SHP77 treated with DMSO at 0.1 percent for 48 hours (cell line): ENCODE results near the gene FGFBP2.

Experiments
- DNase-seq: peaks from one replicate; lab custom pipeline; 2025; lab: John Stamatoyannopoulos, UW

The FGFBP2 gene

DNA sequence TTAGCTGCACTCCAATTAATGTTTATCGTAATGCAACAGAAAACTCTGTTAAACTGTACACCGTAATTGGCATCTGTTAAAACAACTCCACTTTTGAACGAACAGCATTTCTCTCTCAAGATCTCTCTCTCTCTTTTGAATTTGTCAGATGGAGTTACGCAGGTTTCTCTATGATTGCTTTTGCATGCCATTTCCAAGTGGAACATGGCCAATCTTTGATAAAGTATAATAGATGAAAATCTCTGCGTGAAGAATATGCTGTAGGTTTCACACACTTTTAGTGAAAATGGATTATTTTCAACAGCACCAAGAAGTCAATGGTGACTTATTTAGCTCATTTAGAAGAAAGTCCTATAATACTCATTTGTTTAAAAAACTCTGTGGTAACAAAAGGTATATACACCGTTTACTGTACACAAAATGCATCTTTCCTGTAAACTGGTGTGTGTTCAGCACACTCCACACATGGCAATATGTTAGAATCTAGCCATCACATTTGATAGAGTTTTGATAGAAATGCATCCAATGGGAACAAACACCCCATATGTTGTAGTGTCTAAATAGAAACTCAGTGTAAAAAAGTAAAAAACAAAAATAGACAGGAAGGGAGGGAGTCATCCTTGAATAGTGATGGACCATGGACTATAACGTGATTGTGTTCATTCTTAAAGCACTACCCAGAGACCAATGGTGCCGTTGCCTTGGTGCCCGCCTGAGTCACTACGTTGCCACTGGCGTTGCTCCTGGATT lies 5.8 kb upstream of the FGFBP2 start:
- no peak for DNase-seq

GRCh38 chr4:15965325-15965724 lies 2.4 kb upstream of the FGFBP2 start:
- DNase-seq, result no peak

DNA sequence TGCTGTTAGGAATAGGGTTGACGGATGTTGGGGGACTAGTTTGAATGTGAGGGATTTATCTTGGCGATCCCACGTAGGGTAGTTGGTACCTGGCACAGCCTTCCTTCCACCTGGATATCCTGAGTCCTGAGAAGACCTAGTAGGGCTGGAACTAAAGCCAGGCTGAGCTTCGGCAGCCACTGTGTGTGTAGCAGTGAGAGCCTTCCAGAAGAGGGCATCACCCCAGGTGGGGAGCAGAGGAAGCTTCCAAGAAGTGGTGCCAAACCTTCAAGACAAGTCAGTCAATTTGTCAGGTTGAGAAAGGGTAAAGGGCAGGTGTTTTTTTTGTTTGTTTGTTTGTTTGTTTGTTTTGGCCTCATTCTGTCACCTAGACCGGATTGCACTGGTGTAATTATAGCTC lies 1.2 kb upstream of the FGFBP2 start:
- no peak for DNase-seq

DNA sequence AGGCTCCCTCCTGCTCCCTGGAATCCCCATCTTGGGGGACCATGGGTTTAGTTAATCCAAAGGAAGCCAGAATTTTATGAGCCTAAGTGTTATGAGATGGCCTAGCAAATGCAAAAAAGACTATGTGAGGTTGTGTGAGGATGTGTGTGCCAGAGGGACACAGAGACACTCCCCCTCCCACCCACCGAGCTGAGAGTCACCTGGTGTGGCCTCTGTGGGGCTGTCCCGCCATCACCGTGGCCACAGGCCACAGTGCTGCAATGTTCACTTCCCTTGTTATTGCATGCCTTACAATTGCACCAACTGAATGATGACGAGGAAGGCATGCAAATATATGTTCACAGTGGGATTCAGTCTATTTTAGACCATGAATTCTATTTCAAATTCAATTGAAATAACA lies 601 bp upstream of the FGFBP2 start:
- DNase-seq, result no peak

- no peak for DNase-seq
Observed at GRCh38 chr4:15961781-15962510, 1.0 kb downstream of the FGFBP2 start.

- DNase-seq, result no peak
Observed at GRCh38 chr4:15958562-15958961, 4.4 kb downstream of the FGFBP2 start.

- peak; percentile 3 for DNase-seq
Observed at GRCh38 chr4:15956179-15956850, 6.7 kb downstream of the FGFBP2 start.

DNA sequence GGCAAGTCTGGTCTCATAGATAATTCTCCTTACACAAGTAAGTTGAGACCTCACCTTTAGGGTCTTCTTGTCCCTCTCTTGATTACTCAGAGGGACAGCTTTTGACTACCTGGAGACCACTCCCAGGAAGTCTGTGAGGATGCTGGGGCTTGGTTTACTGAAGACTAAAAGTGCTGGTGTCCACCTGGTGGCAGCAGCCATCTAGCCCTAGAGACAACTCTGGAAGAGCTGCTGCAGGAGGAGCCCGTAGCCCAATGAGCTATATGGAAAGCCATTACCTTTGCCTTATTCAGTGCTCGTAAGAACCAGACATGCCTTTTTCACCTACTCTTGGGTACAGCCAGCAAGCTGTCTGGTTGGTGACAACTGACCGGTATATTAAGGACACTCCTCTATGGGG lies 7.3 kb downstream of the FGFBP2 start:
- DNase-seq, result no peak

- DNase-seq, result no peak
Observed at GRCh38 chr4:15953625-15954024, 9.3 kb downstream of the FGFBP2 start.

DNA sequence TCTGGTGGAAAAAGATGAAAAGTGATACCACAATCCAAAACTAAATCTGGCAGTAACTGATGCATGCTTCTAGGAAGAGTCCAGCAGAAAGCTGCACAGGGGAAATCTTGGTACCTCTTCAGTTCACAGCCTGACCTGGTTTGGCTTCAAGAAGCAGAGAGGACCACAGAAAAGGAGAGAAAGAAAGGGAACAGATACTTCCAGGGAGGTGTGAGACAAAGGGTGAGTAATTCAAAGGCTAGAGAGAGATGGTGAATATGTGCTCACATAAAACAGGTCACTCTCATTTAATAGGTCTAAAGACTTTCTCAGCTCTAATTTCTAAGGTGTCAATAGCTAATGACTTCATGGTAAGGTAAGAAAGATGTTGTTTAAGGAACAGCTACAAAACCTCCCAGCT lies 11.2 kb downstream of the FGFBP2 start:
- DNase-seq, result no peak

DNA sequence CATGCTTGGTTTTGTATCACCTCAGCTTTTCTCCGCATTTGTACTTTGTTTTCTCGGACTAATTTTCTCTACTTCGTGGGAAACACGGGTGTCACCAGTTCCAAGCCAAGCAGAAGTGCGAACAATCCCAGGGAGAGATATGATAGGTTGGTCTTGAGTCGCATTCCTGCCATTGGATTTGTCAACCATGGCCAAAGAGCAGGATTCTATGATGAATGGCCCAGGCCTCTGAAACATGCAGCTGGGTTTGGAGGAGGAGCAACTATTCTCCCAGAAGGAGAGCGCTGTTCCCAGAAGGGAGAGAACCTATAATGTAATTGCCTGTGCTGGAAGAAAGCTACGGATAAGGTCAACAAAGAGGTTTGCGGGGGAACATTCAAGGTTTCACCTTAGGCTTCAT lies 14.1 kb downstream of the FGFBP2 start:
- DNase-seq, result no peak

DNA sequence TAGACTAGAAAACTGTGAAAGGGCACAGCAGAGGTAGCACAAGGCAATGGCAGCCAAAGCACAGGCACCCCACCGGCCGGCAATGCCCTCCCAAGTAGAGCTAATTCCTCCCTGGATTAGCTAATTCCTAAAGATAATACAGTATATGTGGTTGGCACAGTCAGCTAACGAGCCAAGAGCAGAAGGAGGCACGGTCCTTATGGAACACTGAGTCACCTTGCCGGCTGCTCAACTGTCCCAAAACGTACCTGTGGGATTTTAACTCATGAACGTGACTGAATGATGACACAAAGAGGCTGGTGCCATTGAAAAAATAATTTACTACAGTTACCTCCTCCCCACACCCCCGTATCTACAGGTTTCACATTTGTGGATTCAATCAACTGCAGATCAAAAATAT lies 15.3 kb downstream of the FGFBP2 start:
- no peak for DNase-seq

GRCh38 chr4:15945516-15945915 lies 17.5 kb downstream of the FGFBP2 start:
- no peak for DNase-seq

DNA sequence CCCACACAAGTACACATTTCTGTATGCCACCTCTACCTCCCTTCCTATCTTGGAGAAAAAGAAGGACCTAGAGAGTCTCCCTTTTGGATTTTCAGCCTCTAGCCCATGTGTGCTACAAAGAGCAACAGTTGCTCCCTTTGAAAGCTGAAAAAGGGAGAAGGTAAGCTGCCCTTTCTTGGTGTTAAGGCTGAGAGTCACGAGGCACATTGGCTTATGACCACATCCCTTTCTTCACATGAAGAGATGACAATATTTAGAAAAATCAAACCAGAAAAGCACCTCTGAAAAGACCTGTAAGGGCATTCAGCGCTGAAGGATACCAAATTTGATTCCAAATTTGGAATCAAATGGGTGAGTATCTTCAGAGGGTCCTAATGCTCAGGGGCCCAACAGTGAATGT lies 18.1 kb downstream of the FGFBP2 start:
- no peak for DNase-seq

DNA sequence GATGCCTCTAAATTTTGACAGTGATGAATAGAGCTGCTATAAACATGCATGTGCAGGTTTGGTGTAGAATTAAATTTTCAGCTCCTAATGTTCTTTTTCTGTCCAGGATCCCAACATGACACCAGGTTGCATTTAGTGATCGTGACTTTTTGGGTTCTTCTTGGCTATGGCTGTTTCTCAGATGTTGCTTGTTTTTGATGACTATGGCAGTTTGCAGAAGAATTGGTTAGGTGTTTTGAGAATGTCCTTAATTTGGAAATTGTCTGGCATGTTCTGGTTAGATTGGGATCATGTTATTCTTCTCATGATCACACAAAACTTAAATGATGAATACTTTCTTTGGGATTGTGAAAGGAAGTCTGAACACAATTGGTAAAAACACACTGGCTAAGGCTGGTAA lies 20.7 kb downstream of the FGFBP2 start:
- no peak for DNase-seq

- DNase-seq, result no peak
Observed at GRCh38 chr4:15938640-15939039, 24.3 kb downstream of the FGFBP2 start, which contains the start of gene FGFBP1. TSS of gene FGFBP1 (minus strand) at chr4:15938740. CDS start at chr4:15936632, 2,108 bp downstream.

DNA sequence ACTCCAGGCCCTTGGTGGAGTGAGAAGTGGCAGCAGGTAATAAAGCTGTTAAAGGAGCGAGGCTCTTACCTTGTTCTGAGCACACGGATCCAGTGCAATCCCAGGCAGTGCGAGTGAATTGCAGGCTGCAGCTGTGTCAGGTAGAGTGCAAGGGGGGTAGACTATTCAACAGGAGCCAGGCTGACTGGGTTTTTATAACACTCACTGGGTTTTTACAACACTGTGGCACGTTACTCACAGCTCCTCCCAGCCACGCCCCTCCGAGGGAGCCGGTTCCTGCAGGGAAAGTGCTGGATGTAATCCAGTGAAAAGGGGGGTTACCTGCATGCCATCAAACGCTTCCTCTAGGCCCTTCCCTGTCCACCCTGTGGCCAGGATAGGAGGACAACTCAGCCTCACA lies 24.8 kb downstream of the FGFBP2 start:
- no peak for DNase-seq

DNA sequence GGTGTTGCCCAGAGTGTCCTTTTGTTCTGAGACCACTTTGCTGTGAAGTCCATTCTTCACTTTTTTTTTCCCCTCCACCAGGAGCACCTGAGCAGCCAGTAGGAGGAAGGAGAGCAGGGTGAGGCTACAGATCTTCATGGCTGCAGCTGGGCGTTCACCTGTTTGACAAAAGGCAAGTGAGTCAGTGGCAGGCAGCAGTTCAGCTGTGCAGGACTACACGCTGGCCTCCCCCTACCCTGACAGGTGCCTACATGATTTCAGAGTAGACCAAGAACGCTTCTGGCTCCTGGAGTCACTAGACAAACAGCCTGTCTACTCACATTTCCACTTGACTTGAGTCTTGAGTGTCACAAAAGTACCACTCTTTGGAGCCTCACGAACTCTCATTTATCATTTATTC lies 26.5 kb downstream of the FGFBP2 start:
- no peak for DNase-seq

DNA sequence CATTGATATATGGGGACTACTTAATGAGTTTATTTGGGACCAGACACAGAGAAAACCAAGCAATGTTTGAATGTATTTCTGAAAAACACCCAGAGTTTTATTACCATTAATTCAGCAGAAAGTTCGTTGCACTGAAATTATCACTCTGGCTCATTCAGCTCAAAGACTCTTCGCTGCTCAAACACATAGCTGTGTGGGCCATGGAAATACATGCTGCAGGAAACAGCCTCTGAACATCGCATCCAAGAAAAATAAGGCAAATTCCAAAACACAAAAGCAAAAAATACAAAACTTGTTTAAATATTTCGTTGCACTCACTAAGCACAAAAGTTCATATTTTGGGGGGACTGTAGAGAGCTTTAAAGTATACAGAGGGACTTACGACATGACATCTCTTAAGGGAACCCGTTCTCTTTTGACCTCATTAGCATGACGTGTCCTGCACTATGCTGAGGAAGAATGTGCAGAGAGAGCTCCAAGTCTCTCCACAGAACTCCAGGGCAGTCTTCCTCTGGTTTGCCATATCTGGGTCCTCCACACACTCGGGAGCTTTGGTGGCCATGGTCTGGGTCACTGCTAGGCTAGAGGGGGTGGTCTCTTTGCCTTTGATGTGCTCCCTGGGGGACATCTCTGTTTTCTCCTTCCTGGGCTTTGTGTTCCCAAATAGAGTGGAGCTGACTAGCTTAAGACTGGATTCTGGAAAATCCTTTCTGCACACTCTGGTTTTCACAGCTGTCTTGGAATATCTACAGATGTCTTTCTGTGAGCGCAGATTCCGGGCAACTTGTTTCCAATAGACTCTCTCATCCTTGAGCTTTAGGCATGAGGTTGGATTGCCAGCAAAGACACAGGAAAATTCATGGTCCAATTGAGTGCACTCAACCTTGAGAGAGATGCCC lies 27.2 kb downstream of the FGFBP2 start:
- DNase-seq, result no peak

- no peak for DNase-seq
Observed at GRCh38 chr4:15934259-15934658, 28.7 kb downstream of the FGFBP2 start.

DNA sequence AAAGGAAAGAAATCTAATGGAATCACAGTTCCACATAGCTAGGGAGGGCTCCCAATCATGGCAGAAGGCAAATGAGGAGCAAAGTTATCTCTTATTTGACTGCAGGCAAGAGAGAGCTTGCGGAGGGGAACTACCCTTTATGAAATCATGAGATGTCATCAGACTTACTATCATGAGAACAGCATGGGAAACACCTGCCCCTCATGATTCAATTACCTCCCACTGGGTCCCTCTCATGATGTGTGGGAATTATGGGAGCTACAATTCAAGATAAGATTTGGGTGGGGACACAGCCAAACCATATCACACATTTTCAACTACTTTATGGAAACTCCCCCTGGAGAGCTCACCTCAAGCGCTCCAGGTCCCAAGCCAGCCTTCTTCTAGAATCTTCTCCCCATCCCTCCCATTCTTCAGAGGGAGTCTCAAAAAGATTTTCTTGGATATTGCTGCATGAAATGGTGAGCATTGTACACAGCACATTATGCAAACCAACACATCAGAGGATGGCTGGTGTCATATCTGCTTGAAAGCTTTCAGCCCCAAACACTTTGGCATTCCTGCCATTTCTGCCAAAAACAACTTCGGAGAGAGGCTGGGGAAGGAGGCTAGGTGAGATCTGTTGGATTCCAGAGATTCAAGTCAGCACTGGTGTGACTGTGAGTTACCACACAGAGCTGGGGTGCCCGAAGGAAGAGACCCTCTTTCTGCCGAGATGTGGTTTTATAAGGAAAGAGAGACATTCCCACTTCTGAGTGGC lies 31.3 kb downstream of the FGFBP2 start:
- DNase-seq, result no peak
